Right kidney (tissue), 9 donors: Measurements from ENCODE around the gene NPVF.

Experiments used
- DNase-seq: peaks from one replicate; pipeline ENCODE4 v3.0.0-alpha.2; 2016
- long read RNA-seq, 8 donors: transcript quantifications; one replicate each; lab custom pipeline, GENCODE V29; 2026

NPVF gene
- long read RNA-seq, donor 1, partial matches to known transcripts = 0 of 1 reads
- long read RNA-seq, donor 1, other reads (novel, unspliced or antisense) = 0 of 1 reads
- long read RNA-seq, donor 2 = 0 reads
- long read RNA-seq, donor 3 = 0 reads
- long read RNA-seq, donor 4 = 0 reads
- long read RNA-seq, donor 5 = 0 reads
- long read RNA-seq, donor 6 = 0 reads
- long read RNA-seq, donor 7 = 0 reads
- long read RNA-seq, donor 8 = 0 reads

- no peak for DNase-seq
Observed at GRCh38 chr7:25228386-25228785, at the start of gene NPVF. Gene NPVF (minus strand): TSS chr7:25228486. CDS start chr7:25228439, 47 bp downstream.

DNA sequence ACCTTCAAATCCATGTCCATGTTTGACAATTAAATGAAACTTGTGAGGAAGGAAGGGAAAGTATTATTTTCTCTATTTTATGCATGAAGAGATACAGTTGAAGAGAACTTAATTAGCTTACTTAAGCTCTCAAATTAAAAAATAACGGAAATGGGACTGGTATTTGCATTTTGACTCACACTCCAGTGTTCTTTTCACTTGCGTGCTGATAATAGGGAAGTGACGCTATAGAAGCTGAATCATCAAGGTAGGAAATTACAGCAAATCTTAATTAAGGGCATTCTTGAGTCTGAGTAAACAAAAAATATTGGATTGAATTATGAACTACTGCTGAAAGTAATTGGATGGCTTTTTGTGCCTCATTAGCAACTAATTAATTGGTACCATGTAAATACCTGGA lies 44.0 kb upstream of the NPVF start:
- no peak for DNase-seq

DNA sequence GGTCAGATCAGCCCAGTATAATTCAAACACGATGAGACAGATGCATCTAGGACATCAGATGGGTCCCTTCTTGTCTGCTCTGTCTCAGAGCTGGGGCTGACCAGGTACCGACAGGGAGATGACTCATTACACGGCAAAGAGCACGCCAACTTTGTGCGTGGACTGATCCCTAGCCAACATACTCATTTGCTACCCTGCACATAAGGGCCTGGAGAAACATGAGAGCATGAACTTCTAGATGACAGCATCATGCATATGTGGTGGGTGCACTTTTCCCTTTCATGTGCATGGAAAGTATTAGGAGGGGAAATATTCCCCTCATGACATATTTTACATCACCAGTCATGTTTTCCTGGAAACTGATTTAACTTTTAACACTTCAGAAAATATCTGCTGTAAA lies 35.1 kb upstream of the NPVF start:
- no peak for DNase-seq

- DNase-seq = no peak
Observed at GRCh38 chr7:25262586-25262985, 34.3 kb upstream of the NPVF start.

DNA sequence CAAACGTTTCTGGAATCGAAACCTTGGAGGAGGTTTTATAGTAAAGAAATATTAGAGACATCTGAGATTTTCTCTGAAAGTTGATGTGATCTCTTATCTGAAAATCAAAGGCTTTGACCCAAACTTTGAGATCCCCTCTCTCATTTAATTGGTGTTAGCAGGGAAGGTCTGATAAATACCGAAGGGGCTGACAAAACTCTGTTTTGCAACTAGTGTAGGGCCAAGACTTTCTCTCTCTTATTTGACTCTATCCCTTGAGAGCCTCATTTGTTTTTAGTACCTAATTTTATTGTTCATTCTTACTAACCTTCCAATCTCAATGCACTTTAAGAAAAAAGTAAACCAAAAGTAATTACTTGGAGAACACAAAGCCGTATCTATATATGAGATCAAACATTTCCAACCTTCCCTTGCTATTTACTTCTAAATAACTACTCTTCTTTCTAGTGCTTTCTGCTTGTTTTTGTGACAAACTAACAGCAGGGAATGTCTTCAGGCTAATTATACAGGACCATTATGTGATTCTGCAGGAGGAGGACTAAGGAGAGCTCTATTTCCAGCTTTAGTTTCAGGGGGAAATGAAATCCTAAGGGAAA lies 33.4 kb upstream of the NPVF start:
- DNase-seq = no peak

DNA sequence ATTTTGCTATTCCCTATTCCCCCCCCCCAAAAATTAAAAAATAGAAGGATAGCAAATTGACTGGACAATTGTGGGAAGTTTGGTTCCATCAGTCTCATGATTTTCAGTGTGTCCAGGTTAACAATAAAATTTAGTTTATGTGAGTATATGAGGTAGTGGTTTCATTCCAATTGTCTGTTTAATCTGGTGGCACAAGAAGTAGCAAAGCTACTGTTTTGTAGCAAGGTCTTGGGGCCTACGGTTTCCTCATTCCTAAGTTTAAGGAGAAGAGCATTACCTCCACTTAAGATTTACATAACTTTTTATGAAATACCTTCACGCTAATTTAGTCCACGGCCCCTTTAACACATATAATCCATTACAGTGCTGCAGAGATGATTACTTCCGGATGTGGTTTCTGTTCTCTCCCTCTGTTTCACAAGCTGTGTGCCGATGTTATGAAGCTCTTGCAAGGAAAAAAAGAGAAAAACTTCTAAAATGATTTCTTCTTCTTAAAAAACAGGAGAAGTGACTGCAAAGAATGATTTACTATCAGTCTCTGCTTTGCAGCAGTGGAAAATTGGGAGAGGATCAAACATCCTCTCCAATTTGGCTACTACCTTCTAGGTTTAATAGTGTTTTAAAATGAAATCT lies 32.7 kb upstream of the NPVF start:
- no peak for DNase-seq

GRCh38 chr7:25259487-25260243 lies 31.4 kb upstream of the NPVF start:
- DNase-seq = peak; percentile 66

GRCh38 chr7:25256333-25256819 lies 28.1 kb upstream of the NPVF start:
- DNase-seq = no peak

GRCh38 chr7:25255611-25256332 lies 27.5 kb upstream of the NPVF start:
- DNase-seq = no peak

DNA sequence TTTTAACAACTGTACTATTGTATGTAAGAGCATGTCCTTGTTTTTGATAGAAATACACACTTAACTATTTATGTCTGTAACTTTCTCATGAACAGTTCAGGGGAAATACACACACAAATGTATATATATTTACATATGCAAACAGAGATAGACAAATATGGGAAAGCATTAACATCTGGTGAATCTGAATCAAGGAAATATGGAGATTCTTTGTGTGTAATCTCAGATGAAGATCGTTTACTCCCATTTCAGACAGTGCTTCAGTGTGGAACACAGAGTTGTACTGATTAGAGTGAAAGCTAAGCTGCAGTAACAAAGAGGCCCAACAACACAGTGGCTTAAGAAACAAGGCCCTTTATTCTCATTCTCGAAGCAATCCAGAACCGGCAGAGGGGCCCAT lies 26.3 kb upstream of the NPVF start:
- no peak for DNase-seq

DNA sequence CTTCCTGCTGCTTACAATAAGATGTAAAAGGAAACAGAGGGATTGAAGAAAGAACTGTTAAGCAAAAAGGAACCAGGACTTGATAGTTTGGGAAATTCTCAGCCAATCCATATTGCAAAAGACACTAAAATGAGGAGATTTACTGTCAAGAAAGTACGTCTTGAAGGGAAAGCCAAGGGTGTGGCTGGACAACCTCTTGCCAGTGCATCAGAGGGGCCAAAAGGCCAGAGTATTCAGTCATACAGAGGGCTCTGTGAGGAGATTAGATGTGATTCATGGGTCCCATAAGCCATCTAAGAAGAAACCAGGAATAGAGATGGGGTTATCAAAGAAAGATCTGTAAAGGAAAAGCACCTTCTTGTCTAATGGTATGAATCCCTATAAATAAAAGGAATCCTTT lies 25.4 kb upstream of the NPVF start:
- DNase-seq = no peak

GRCh38 chr7:25250386-25250785 lies 22.1 kb upstream of the NPVF start:
- no peak for DNase-seq

DNA sequence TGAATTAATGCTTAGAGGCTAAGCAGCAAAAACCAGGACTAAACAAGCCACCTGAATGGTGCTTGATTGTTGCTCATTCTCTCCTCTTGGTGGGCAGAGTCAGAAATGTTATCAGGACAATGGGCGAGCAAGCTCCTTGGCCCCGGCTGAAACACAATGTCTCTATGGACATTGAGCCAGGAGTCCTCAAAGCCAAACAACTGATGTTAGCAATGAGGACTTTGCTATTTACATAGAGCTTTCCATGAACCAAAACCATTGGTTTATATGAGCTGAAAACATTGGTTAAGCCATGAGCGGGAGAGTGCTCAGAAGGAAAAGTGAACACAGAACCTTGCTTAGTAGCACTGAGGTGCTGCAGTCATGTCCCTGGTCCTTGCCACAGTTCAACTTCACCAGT lies 21.5 kb upstream of the NPVF start:
- DNase-seq = no peak

DNA sequence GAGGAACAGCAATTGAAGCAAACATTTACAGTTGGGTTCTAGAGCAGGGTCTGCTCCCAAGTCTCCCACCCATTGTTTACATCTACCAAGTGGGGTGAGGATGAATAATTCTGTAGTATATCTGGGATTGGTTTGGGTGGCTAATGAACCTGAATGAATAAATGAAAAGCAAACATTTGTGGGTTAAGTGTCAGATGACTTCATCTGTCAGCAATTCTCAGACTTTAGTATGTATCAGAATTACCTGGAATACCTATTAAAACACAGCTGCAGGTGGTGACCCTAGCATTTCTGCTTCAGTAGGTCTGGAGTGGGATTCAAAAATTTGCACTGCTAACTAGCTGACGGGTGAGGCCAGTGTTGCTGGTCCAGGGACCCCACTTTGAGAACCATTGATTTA lies 18.0 kb upstream of the NPVF start:
- DNase-seq = no peak

DNA sequence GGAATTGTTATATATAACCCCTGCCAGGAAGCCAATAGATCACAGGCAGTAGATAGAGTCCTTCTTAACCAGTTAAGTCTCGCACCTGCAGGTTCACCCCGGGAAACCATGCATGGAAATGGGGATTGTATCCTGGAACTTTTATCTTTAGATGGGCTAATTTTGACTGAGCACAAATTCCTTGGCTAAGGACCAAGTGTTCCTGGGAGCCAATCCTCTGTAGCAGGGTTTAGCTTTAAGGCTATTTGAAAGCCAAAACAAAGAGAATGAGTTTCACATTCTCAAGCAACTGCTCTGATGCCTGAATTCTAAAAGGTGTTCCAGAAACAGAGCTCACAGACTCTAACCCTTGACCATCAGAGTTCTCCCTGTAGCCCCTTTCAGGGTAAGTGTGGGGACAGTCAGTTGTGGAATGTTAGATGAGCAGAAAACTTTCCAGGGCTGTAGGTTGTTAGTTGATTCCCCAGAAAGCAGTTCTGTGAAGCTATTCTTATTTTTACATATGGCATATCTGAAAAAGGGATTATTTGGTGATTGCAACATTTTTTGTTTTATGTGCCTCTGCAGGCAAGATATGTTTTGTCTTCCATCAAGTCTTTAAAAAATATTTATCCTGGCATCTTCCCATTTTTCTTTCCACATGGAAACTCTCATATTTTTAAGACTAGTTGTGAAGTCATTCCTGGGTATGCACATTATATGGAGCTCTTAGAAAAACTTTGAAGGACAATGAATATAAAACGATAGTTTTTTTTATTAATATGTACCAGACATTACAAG lies 16.2 kb upstream of the NPVF start:
- DNase-seq = no peak

DNA sequence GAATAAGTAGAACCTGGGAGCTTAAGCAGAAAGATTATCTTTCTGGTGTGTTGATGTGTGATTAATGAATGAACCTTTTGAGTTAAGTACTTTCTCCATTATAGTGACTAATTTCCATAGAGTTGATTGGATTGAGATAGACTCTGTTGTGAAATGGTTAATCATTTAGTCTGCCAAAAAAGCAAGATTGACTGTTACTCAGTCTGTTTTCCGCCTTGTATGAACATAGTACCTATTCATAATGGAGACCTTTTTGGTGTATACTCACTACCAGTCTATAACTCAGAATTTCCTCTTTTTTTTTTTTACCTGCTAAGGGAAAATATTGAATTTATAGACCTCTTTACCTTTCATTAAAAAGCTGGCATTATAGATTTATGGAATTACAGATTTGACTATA lies 14.4 kb upstream of the NPVF start:
- DNase-seq = no peak

- DNase-seq = no peak
Observed at GRCh38 chr7:25240896-25241295, 12.6 kb upstream of the NPVF start.

- no peak for DNase-seq
Observed at GRCh38 chr7:25240340-25240739, 12.1 kb upstream of the NPVF start.

DNA sequence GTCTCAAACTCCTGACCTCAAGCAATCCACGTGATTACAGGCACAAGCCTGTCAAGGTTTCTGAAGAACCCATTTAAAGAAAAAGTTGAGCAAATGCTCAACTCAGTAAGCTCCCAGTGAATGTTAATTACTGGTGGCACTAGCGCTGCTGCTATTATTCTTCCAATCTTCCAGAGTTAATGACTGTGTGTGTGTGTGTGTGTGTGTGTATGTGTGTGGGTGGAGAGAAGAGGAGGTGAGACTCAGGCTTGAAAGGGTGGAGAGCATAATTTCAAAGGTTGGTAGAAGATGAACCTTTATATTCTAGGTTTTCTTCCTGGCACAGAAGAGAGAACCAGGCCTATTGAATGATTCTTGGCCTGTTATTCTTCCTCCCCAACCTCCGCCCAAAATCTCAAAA lies 11.6 kb upstream of the NPVF start:
- DNase-seq = no peak

- no peak for DNase-seq
Observed at GRCh38 chr7:25238066-25238725, 9.9 kb upstream of the NPVF start.

- DNase-seq = no peak
Observed at GRCh38 chr7:25235471-25235870, 7.2 kb upstream of the NPVF start.
